MM.1S (cell line): ENCODE data around the gene FZD1.

Experiments
- DNase-seq: peaks from one replicate; pipeline ENCODE4 v3.0.0-alpha.2; 2015
- H2AFZ ChIP-seq: fragments of 300-600 bp; sonication (generic); 2 replicates; pipeline ENCODE4 v1.6.0; 2016; ENCODE audit warnings: antibody characterized with exemption, low read length
- H3F3A ChIP-seq: fragments of 300-600 bp; sonication (generic); 2 replicates; pipeline ENCODE4 v1.6.1; 2016; ENCODE audit warnings: mild to moderate bottlenecking, antibody characterized with exemption, low read length, moderate library complexity, mixed read lengths; ENCODE audit not compliant: insufficient read depth
- H3K27ac ChIP-seq: fragments of 300-600 bp; sonication (generic); 2 replicates; pipeline ENCODE4 v1.5.1; 2016; ENCODE audit warnings: mild to moderate bottlenecking, low read length
- H3K27me3 ChIP-seq: fragments of 300-600 bp; sonication (generic); replicated peaks from 2 replicates; pipeline ENCODE4 v1.6.0; 2016; ENCODE audit warnings: low read length; ENCODE audit not compliant: insufficient read depth
- H3K36me3 ChIP-seq: fragments of 300-600 bp; sonication (generic); replicated peaks from 2 replicates; pipeline ENCODE4 v1.6.1; 2016; ENCODE audit warnings: mild to moderate bottlenecking, low read length, mixed read lengths; ENCODE audit not compliant: insufficient read depth
- H3K4me1 ChIP-seq: fragments of 300-600 bp; sonication (generic); 2 replicates; pipeline ENCODE4 v1.6.1; 2016; ENCODE audit warnings: low read length, mixed read lengths
- H3K4me2 ChIP-seq: fragments of 300-600 bp; sonication (generic); 2 replicates; pipeline ENCODE4 v1.6.0; 2016; ENCODE audit warnings: low read depth, low read length
- H3K4me3 ChIP-seq: fragments of 300-600 bp; sonication (generic); 2 replicates; pipeline ENCODE4 v1.5.1; 2016; ENCODE audit warnings: low read length, mixed read lengths
- H3K79me2 ChIP-seq: fragments of 300-600 bp; sonication (generic); 2 replicates; pipeline ENCODE4 v1.6.1; 2016; ENCODE audit warnings: mixed run types, low read length, mixed read lengths
- H3K9ac ChIP-seq: fragments of 300-600 bp; sonication (generic); 2 replicates; pipeline ENCODE4 v1.6.1; 2016; ENCODE audit warnings: low read length, mixed read lengths
- H3K9me2 ChIP-seq: fragments of 300-600 bp; sonication (generic); replicated peaks from 2 replicates; pipeline ENCODE4 v1.6.1; 2016; ENCODE audit warnings: mild to moderate bottlenecking, low read length, mixed read lengths; ENCODE audit not compliant: insufficient read depth
- H3K9me3 ChIP-seq: fragments of 300-600 bp; sonication (generic); replicated peaks from 2 replicates; pipeline ENCODE4 v1.6.1; 2016; ENCODE audit warnings: mild to moderate bottlenecking, low read length, mixed read lengths; ENCODE audit not compliant: insufficient read depth
- H4K20me1 ChIP-seq: fragments of 300-600 bp; sonication (generic); 2 replicates; pipeline ENCODE4 v1.6.1; 2016; ENCODE audit warnings: mild to moderate bottlenecking, low read length, moderate library complexity, mixed read lengths; ENCODE audit not compliant: insufficient read depth
- CTCF ChIP-seq: fragments of 300-600 bp; sonication (generic); IDR thresholded peaks from 2 replicates; pipeline ENCODE4 v1.5.1; 2016; ENCODE audit warnings: antibody characterized with exemption, low read length, mixed read lengths
- EZH2 ChIP-seq: fragments of 300-600 bp; sonication (generic); optimal IDR thresholded peaks from 2 replicates; pipeline ENCODE3; 2017; ENCODE audit warnings: low read depth, mild to moderate bottlenecking, antibody characterized with exemption, low read length, mixed read lengths
- EZH2phosphoT487 ChIP-seq: fragments of 300-600 bp; sonication (generic); IDR thresholded peaks from 2 replicates; pipeline ENCODE4 v1.6.1; 2018; ENCODE audit warnings: antibody characterized with exemption, low read length

FZD1 gene

DNA sequence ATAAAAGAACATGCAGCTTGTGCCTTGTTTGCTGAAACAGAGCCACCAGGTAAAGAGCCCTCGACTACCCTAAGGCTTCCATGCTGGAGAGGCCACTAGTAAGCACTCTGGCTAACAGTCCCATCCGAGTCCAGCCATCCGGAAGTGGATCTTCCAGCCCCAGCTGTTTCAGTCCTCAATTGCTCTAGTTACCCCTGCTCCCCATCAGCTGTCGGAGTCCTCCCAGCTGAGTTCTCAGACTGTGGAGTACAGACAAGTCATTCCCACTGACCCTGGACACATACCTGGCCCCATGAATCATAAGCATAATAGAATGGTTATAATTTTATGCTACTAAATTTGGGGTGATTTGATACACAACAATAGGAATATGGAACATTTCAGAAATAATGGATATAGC, 13.5 kb upstream of the FZD1 start:
- no peaks in the 10 kb centered on the region for H3K4me1 ChIP-seq
- no peaks in the 10 kb centered on the region for H3F3A ChIP-seq
- H3K9me3 ChIP-seq: no peaks in the 10 kb centered on the region
- no peaks in the 10 kb centered on the region for H3K27me3 ChIP-seq
- no peaks in the 10 kb centered on the region for H3K36me3 ChIP-seq
- no peaks in the 10 kb centered on the region for H3K9me2 ChIP-seq
- DNase-seq: no peak
- no peaks in the 10 kb centered on the region for H3K79me2 ChIP-seq
- no peak overlapping the region for H2AFZ ChIP-seq
- H4K20me1 ChIP-seq: no peaks in the 10 kb centered on the region
- no peak overlapping the region for H3K4me3 ChIP-seq
- no peak for TF ChIP-seq EZH2phosphoT487
- TF ChIP-seq CTCF: no peak
- TF ChIP-seq EZH2: no peak
- H3K4me2 ChIP-seq: no peak overlapping the region
- H3K27ac ChIP-seq: no peak overlapping the region
- H3K9ac ChIP-seq: no peak overlapping the region

- Histone ChIP-seq H3K4me1 (no peaks in the 10 kb centered on the region), H3K36me3 (no peaks in the 10 kb centered on the region), H3K79me2 (no peaks in the 10 kb centered on the region), H3K27ac (no peak overlapping the region), H3F3A (no peaks in the 10 kb centered on the region), H3K4me2 (no peak overlapping the region), H3K9me2 (no peaks in the 10 kb centered on the region), H3K27me3 (no peaks in the 10 kb centered on the region), H4K20me1 (no peaks in the 10 kb centered on the region), H2AFZ (no peak overlapping the region), H3K9ac (no peak overlapping the region), H3K4me3 (no peak overlapping the region), H3K9me3 (no peaks in the 10 kb centered on the region)
- no peak for DNase-seq
- TF ChIP-seq EZH2 (no peak), CTCF (no peak), EZH2phosphoT487 (no peak)
These were observed 12.4 kb upstream of the FZD1 start for GRCh38 chr7:91251877-91252276.

- H3K27me3 ChIP-seq: peaks cover 10% of the 10 kb centered on the region; the same call in 1 of the 2 replicates
- H3F3A ChIP-seq: no peaks in the 10 kb centered on the region
- no peaks in the 10 kb centered on the region for H3K9me2 ChIP-seq
- no peaks in the 10 kb centered on the region for H3K79me2 ChIP-seq
- TF ChIP-seq EZH2phosphoT487: no peak
- TF ChIP-seq CTCF: no peak
- no peak for TF ChIP-seq EZH2
- peak overlapping the region; percentile 82 for H3K4me3 ChIP-seq
- H4K20me1 ChIP-seq: no peaks in the 10 kb centered on the region
- H3K9me3 ChIP-seq: no peaks in the 10 kb centered on the region
- peak; percentile 18 for DNase-seq
- peaks cover 6% of the 10 kb centered on the region; the same call in 1 of the 2 replicates for H3K4me1 ChIP-seq
- peak overlapping the region; percentile 71 for H3K4me2 ChIP-seq
- peak overlapping the region; percentile 45; the same call in 1 of the 2 replicates for H3K9ac ChIP-seq
- peak overlapping the region; percentile 77 for H2AFZ ChIP-seq
- no peaks in the 10 kb centered on the region for H3K36me3 ChIP-seq
- no peak overlapping the region for H3K27ac ChIP-seq
These were observed 718 bp upstream of the FZD1 start for GRCh38 chr7:91263384-91264045.
